Measurements from ENCODE around the gene KHK. TPM values are rescaled to one million over a fixed set of nuclear protein-coding genes. Genes with fewer than 3 reads are reported as not detected.
A peak's percentile ranks its signal among the peaks of the same experiment; 100 is the strongest.

KHK gene
- total RNA-seq, 1 experiment from 2014 or later, result 9.3 TPM

GRCh38 chr2:27077231-27077630 lies 9.3 kb upstream of the KHK start:
- H3K36me3 Mint-ChIP-seq (ENCODE audit: insufficient read depth, unreplicated experiment), result peaks cover 6% of the 10 kb centered on the region
- ChIA-PET CTCF (no interaction called here), POLR2A (no interaction called here)
- intact Hi-C loops (cut with micrococcal nuclease; ENCODE audit: unreplicated experiment), result no loop called here
- no peaks in the 10 kb centered on the region for H3K9me3 Mint-ChIP-seq (ENCODE audit: unreplicated experiment)
- peaks cover 10% of the 10 kb centered on the region for H3K4me1 Mint-ChIP-seq (ENCODE audit: low read depth, unreplicated experiment)
- TF ChIP-seq, protein P1, sequence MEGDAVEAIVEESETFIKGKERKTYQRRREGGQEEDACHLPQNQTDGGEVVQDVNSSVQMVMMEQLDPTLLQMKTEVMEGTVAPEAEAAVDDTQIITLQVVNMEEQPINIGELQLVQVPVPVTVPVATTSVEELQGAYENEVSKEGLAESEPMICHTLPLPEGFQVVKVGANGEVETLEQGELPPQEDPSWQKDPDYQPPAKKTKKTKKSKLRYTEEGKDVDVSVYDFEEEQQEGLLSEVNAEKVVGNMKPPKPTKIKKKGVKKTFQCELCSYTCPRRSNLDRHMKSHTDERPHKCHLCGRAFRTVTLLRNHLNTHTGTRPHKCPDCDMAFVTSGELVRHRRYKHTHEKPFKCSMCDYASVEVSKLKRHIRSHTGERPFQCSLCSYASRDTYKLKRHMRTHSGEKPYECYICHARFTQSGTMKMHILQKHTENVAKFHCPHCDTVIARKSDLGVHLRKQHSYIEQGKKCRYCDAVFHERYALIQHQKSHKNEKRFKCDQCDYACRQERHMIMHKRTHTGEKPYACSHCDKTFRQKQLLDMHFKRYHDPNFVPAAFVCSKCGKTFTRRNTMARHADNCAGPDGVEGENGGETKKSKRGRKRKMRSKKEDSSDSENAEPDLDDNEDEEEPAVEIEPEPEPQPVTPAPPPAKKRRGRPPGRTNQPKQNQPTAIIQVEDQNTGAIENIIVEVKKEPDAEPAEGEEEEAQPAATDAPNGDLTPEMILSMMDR (IDR thresholded peaks at IDR 0.05; ENCODE audit: insufficient read depth in 1 of 2, low read depth in 1 of 2, low read length in 1 of 2, severe bottlenecking in 1 of 2, unreplicated experiment in 1 of 2), result no peak
- H3K27me3 Mint-ChIP-seq (ENCODE audit: insufficient read depth, unreplicated experiment), result peaks cover 19% of the 10 kb centered on the region
- Histone ChIP-seq H3K9me3 (no peaks in the 10 kb centered on the region), H3K4me3 (ENCODE audit: low read depth, low read length) (no peak overlapping the region), H3K27me3 (replicated peaks; ENCODE audit: control insufficient read depth, insufficient read depth, low read length) (no peaks in the 10 kb centered on the region), H3K36me3 (ENCODE audit: control insufficient read depth, insufficient read depth, low read length) (no peaks in the 10 kb centered on the region), H3K4me1 (peaks cover 7% of the 10 kb centered on the region)
- no TSS peak for BruUV-seq (replicated peaks)
- no peak overlapping the region for H3K4me3 Mint-ChIP-seq (ENCODE audit: unreplicated experiment)
- DNase-seq, result no peak
- no peak overlapping the region for H3K27ac Mint-ChIP-seq (ENCODE audit: unreplicated experiment)

GRCh38 chr2:27078267-27079194 lies 8.0 kb upstream of the KHK start, which contains the start of gene EMILIN1:
EMILIN1 (plus strand) TSS chr2:27078615; CDS start chr2:27079066, 451 bp downstream.
- Histone ChIP-seq H3K27me3 (replicated peaks; ENCODE audit: control insufficient read depth, insufficient read depth, low read length) (no peaks in the 10 kb centered on the region), H3K4me3 (ENCODE audit: low read depth, low read length) (no peak within 1 kb of the TSS), H3K9me3 (no peaks in the 10 kb centered on the region), H3K4me1 (peaks cover 7% of the 10 kb centered on the region), H3K36me3 (ENCODE audit: control insufficient read depth, insufficient read depth, low read length) (no peaks in the 10 kb centered on the region)
- ChIA-PET POLR2A (interaction anchor here (0.5 kb wide), 2 partner anchors 232 to 297 kb away, joined by 3 read pairs; no protein-coding TSS in a partner anchor), CTCF (no interaction called here)
- BruUV-seq (replicated peaks), result no TSS peak
- TF ChIP-seq, protein P1 (IDR thresholded peaks at IDR 0.05; ENCODE audit: insufficient read depth in 1 of 2, low read depth in 1 of 2, low read length in 1 of 2, severe bottlenecking in 1 of 2, unreplicated experiment in 1 of 2), result no peak
- Mint-ChIP-seq H3K27me3 (ENCODE audit: insufficient read depth, unreplicated experiment) (peaks cover 19% of the 10 kb centered on the region), H3K36me3 (ENCODE audit: insufficient read depth, unreplicated experiment) (peaks cover 6% of the 10 kb centered on the region), H3K27ac (ENCODE audit: unreplicated experiment) (peak within 1 kb of the TSS; percentile 8), H3K4me1 (ENCODE audit: low read depth, unreplicated experiment) (peaks cover 10% of the 10 kb centered on the region), H3K4me3 (ENCODE audit: unreplicated experiment) (no peak within 1 kb of the TSS), H3K9me3 (ENCODE audit: unreplicated experiment) (no peaks in the 10 kb centered on the region)
- intact Hi-C loops (cut with micrococcal nuclease; ENCODE audit: unreplicated experiment), result no loop called here
- DNase-seq, result no peak

DNA sequence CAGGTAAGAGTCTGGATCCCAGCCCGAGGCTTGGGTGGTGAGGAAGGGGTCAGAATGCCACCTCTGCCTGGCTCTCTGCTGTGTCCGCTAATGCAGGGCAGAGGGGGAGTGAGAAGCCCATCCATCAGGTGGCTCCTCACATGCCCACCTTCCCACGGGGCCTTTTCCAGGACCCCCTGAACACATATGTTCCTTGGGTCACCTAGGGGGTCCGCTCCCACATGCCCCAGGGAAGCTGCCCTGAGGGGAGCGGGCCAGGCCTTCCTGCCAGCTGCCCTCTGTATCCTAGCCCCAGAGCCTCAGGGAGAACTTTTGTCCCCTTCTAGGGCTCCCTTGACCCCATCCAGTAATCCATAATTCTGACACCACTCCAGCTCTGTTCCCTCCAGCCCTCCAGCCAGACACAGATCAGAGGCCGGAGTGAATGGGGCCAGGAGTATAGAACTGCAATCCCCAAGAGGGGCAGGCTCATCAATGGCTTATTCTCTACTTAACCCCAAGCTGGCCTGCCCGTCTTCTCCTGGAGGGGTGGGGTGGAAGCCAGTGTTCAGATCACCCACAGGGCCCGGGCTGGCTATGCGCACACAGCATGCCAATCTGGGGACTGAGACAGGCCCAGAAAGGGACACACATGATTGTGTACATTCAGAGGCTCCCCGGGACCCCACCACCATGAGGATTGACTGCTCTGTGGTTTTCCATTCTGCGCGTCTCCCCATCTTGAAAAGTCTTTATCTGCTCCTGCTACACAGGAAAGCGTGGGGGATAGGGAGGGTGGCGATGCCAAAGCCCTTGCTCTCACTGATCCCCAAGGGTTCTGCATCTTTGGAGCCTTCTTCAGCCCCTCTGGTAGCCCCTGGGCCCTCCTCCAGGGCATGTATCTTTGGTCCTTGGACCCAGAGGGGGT lies 7.1 kb upstream of the KHK start:
- Histone ChIP-seq H3K27me3 (replicated peaks; ENCODE audit: control insufficient read depth, insufficient read depth, low read length) (no peaks in the 10 kb centered on the region), H3K36me3 (ENCODE audit: control insufficient read depth, insufficient read depth, low read length) (no peaks in the 10 kb centered on the region), H3K9me3 (no peaks in the 10 kb centered on the region), H3K4me3 (ENCODE audit: low read depth, low read length) (no peak overlapping the region), H3K4me1 (peaks cover 7% of the 10 kb centered on the region)
- no TSS peak for BruUV-seq (replicated peaks)
- CTCF ChIA-PET, result no interaction called here
- Mint-ChIP-seq H3K4me3 (ENCODE audit: unreplicated experiment) (no peak overlapping the region), H3K9me3 (ENCODE audit: unreplicated experiment) (no peaks in the 10 kb centered on the region), H3K36me3 (ENCODE audit: insufficient read depth, unreplicated experiment) (peaks cover 6% of the 10 kb centered on the region), H3K4me1 (ENCODE audit: low read depth, unreplicated experiment) (peaks cover 10% of the 10 kb centered on the region), H3K27me3 (ENCODE audit: insufficient read depth, unreplicated experiment) (peaks cover 15% of the 10 kb centered on the region), H3K27ac (ENCODE audit: unreplicated experiment) (no peak overlapping the region)
- POLR2A ChIA-PET, result interaction anchor here (0.5 kb wide), 3 partner anchors 15 to 296 kb away, joined by 3 to 6 read pairs (median 3); no protein-coding TSS in a partner anchor
- TF ChIP-seq, protein P1 (IDR thresholded peaks at IDR 0.05; ENCODE audit: insufficient read depth in 1 of 2, low read depth in 1 of 2, low read length in 1 of 2, severe bottlenecking in 1 of 2, unreplicated experiment in 1 of 2), result no peak
- DNase-seq, result no peak
- intact Hi-C loops (cut with micrococcal nuclease; ENCODE audit: unreplicated experiment), result loop anchor here (2.0 kb wide), 2 partner anchors 47 to 59 kb away; partner anchors contain the start of gene TMEM214
